Liver (tissue), 9 donors: Measurements from ENCODE around the gene TMEM176B. TPM values are rescaled to one million over a fixed set of nuclear protein-coding genes. Genes with fewer than 3 reads are reported as not detected.
A peak's percentile ranks its signal among the peaks of the same experiment; 100 is the strongest.
"Not testable (repeated sequence)": the region's sequence is repeated elsewhere in the genome, so short reads cannot be mapped to it uniquely, and the experiment has no call there.

Experiments
- DNase-seq: peaks from one replicate; pipeline ENCODE4 v3.0.0-alpha.2; 2017; ENCODE audit warnings: low spot score
- H3K27ac ChIP-seq, 2 donors: one replicate each; pipeline ENCODE4 v1.7.0; 2013; ENCODE audit warnings: inconsistent platforms in 2 of 2, low read length in 2 of 2, control low read depth in 1 of 2, low read depth in 1 of 2, mild to moderate bottlenecking in 1 of 2
- H3K27me3 ChIP-seq, 4 donors: one replicate each; pipeline versions ENCODE4 v1.6.1 to v1.7.0; 2013; ENCODE audit warnings: low read length in 3 of 4, inconsistent platforms in 1 of 4, mild to moderate bottlenecking in 1 of 4, moderate library complexity in 1 of 4; ENCODE audit not compliant: control insufficient read depth in 4 of 4, insufficient read depth in 4 of 4
- H3K36me3 ChIP-seq, 4 donors: one replicate each; pipeline versions ENCODE4 v1.6.1 to v1.7.0; 2013; ENCODE audit warnings: low read length in 3 of 4, mild to moderate bottlenecking in 3 of 4, low read depth in 1 of 4, moderate library complexity in 1 of 4; ENCODE audit not compliant: control insufficient read depth in 4 of 4, insufficient read depth in 3 of 4
- H3K4me1 ChIP-seq, 4 donors: one replicate each; pipeline versions ENCODE4 v1.6.1 to v1.7.0; 2013; ENCODE audit warnings: low read length in 3 of 4, mild to moderate bottlenecking in 3 of 4, moderate library complexity in 1 of 4; ENCODE audit not compliant: control insufficient read depth in 4 of 4, insufficient read depth in 4 of 4
- H3K4me3 ChIP-seq, 3 donors: one replicate each; pipeline versions ENCODE4 v1.6.1 to v1.7.0; 2013; ENCODE audit warnings: low read length in 3 of 3, control low read depth in 1 of 3, low read depth in 1 of 3, mild to moderate bottlenecking in 1 of 3
- H3K9ac ChIP-seq, 2 donors: one replicate each; pipeline ENCODE4 v1.7.0; 2013; ENCODE audit warnings: low read length in 2 of 2, mild to moderate bottlenecking in 2 of 2, moderate library complexity in 2 of 2, control low read depth in 1 of 2, low read depth in 1 of 2
- H3K9me3 ChIP-seq, 4 donors: one replicate each; pipeline versions ENCODE4 v1.6.1 to v1.7.0; 2013; ENCODE audit warnings: low read length in 3 of 4; ENCODE audit not compliant: control insufficient read depth in 4 of 4
- EGR1 ChIP-seq, 2 donors: IDR thresholded peaks; 2 replicates each; pipeline ENCODE4 v1.6.1; 2016 to 2018; ENCODE audit warnings: antibody characterized with exemption in 2 of 2, low read depth in 2 of 2
- FOXA1 ChIP-seq: IDR thresholded peaks from 2 replicates; pipeline ENCODE4 v1.6.1; 2016; ENCODE audit warnings: antibody characterized with exemption
- FOXA2 ChIP-seq: IDR thresholded peaks from 2 replicates; pipeline ENCODE4 v1.6.1; 2016; ENCODE audit warnings: antibody characterized with exemption
- GABPA ChIP-seq, 2 donors: IDR thresholded peaks in 1 of 2; conservative IDR thresholded peaks in 1 of 2; 2 replicates each; pipeline ENCODE4 v1.6.1; 2016; ENCODE audit warnings: antibody characterized with exemption in 2 of 2, mild to moderate bottlenecking in 1 of 2, moderate library complexity in 1 of 2
- HNF4A ChIP-seq, 2 donors: conservative IDR thresholded peaks; 2 replicates each; pipeline ENCODE4 v1.6.1; 2016; ENCODE audit warnings: antibody characterized with exemption in 2 of 2, mild to moderate bottlenecking in 2 of 2
- HNF4G ChIP-seq: IDR thresholded peaks from 2 replicates; pipeline ENCODE4 v1.6.1; 2016; ENCODE audit warnings: antibody characterized with exemption
- JUND ChIP-seq, 2 donors: IDR thresholded peaks; 2 replicates each; pipeline ENCODE4 v1.6.1; 2016; ENCODE audit warnings: antibody characterized with exemption in 2 of 2
- NR2F2 ChIP-seq: IDR thresholded peaks from 2 replicates; pipeline ENCODE4 v1.6.1; 2016; ENCODE audit warnings: antibody characterized with exemption
- RAD21 ChIP-seq, 2 donors: IDR thresholded peaks; 2 replicates each; pipeline ENCODE4 v1.6.1; 2016; ENCODE audit warnings: antibody characterized with exemption in 2 of 2, mild to moderate bottlenecking in 2 of 2
- RXRA ChIP-seq, 2 donors: IDR thresholded peaks; 2 replicates each; pipeline ENCODE4 v1.6.1; 2017 to 2018; ENCODE audit warnings: antibody characterized with exemption in 2 of 2, mild to moderate bottlenecking in 1 of 2
- SP1 ChIP-seq: IDR thresholded peaks from 2 replicates; pipeline ENCODE4 v1.6.1; 2018; ENCODE audit warnings: antibody characterized with exemption, mild to moderate bottlenecking
- TAF1 ChIP-seq: conservative IDR thresholded peaks from 2 replicates; pipeline ENCODE4 v1.6.1; 2016; ENCODE audit warnings: antibody characterized with exemption, mild to moderate bottlenecking
- YY1 ChIP-seq: IDR thresholded peaks from 2 replicates; pipeline ENCODE4 v1.6.1; 2016; ENCODE audit warnings: antibody characterized with exemption, mild to moderate bottlenecking
- WGBS: extraction: QIAGEN DNeasy Blood & Tissue Kit; methylation state at CpG from one replicate; pipeline ENCODE4 v1.1.7; 2013; 5-methylcytosine and 5-hydroxymethylcytosine counted together
- polyA plus RNA-seq, 2 donors: library from polyadenylated mRNA; stranded (reverse) in 1 of 2; unstranded in 1 of 2; fragments of 200-250 nt in 1 of 2; fragments of >200 nt in 1 of 2; fragmentation: Nextera tagmentation in 1 of 2; extraction: Ambion mirVana in 1 of 2; gene quantifications; one replicate each; pipeline versions ENCODE4 v1.2.1 to v1.2.3, GENCODE V29; 2013 to 2015
- total RNA-seq, 2 donors: library from RNA; depleted of rRNA; stranded (reverse); fragments of >200 nt; gene quantifications; one replicate each; pipeline ENCODE4 v1.2.3, GENCODE V29; 2014
- TF ChIP-seq, protein P1 (sequence below): IDR thresholded peaks from 2 replicates; pipeline ENCODE4 v1.6.1; 2016; ENCODE audit warnings: antibody characterized with exemption, mild to moderate bottlenecking
- TF ChIP-seq, protein P2 (sequence below): IDR thresholded peaks from 2 replicates; pipeline ENCODE4 v1.6.1; 2016; ENCODE audit warnings: antibody characterized with exemption
- TF ChIP-seq, protein P3 (sequence below): IDR thresholded peaks from 2 replicates; pipeline ENCODE4 v1.6.1; 2016; ENCODE audit warnings: antibody characterized with exemption
- TF ChIP-seq, protein P4 (sequence below): fragments of 150-350 bp; IDR thresholded peaks from 2 replicates; pipeline ENCODE4 v1.5.1; 2017; ENCODE audit warnings: improper control_type of control experiment, low read depth, low read length; ENCODE audit not compliant: missing input control
- TF ChIP-seq, protein P5 (sequence below): IDR thresholded peaks from 2 replicates; pipeline ENCODE4 v1.6.1; 2016; ENCODE audit warnings: antibody characterized with exemption
- donor health status: healthy.
- donor health status: healthy.
- donor health status: healthy.
- donor health status: healthy.
- donor health status: healthy.

TMEM176B gene
- total and polyA plus RNA-seq, 4 donors, result 382 to 1,317 (median 999) TPM

DNA sequence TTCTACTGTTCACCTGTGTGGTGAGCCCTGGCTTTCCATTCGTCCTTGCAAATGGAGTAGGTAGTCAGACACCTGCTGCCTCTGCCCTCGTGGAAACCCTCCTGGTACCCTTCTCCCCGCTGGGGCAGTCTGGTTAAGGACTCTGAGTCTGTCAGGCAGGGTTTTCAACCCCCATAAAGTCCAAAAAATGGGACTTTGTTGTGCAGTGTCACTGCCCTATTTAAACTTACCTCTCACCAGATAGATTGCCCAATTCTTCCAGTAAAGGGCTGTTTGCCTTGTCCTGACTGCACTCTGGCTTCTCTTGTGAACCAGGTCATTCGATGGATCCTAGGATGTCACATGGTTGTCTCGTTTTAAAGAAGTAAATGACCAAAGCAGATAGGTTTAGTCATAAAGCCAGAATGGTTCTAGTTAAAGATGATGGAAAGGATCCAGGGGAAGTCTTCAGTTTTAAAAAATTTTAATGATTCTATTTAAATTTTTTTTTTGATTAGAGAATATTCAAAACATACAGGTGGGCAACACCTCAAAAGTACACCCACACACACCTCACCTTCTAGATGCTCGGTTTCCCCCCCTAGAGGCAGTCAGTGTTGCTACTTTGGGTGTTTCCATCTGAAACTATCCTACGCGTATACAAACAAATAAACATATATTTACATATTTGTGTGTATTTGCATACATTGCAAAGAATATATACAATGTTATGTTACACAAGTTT lies 22.0 kb downstream of the TMEM176B start:
- peaks cover 9 to 39% (median 28%) of the 10 kb centered on the region in 4 donors for H3K4me1 ChIP-seq
- H3K36me3 ChIP-seq, result no peaks in the 10 kb centered on the region
- peaks cover 0 to 4% (median 0%) of the 10 kb centered on the region in 4 donors for H3K9me3 ChIP-seq
- TF ChIP-seq, protein P1, sequence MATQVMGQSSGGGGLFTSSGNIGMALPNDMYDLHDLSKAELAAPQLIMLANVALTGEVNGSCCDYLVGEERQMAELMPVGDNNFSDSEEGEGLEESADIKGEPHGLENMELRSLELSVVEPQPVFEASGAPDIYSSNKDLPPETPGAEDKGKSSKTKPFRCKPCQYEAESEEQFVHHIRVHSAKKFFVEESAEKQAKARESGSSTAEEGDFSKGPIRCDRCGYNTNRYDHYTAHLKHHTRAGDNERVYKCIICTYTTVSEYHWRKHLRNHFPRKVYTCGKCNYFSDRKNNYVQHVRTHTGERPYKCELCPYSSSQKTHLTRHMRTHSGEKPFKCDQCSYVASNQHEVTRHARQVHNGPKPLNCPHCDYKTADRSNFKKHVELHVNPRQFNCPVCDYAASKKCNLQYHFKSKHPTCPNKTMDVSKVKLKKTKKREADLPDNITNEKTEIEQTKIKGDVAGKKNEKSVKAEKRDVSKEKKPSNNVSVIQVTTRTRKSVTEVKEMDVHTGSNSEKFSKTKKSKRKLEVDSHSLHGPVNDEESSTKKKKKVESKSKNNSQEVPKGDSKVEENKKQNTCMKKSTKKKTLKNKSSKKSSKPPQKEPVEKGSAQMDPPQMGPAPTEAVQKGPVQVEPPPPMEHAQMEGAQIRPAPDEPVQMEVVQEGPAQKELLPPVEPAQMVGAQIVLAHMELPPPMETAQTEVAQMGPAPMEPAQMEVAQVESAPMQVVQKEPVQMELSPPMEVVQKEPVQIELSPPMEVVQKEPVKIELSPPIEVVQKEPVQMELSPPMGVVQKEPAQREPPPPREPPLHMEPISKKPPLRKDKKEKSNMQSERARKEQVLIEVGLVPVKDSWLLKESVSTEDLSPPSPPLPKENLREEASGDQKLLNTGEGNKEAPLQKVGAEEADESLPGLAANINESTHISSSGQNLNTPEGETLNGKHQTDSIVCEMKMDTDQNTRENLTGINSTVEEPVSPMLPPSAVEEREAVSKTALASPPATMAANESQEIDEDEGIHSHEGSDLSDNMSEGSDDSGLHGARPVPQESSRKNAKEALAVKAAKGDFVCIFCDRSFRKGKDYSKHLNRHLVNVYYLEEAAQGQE, result peak; percentile 79
- TF ChIP-seq, protein P2, sequence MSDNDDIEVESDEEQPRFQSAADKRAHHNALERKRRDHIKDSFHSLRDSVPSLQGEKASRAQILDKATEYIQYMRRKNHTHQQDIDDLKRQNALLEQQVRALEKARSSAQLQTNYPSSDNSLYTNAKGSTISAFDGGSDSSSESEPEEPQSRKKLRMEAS, result peak; percentile 88
- TF ChIP-seq RXRA (IDR thresholded peaks at IDR 0.05) (peak; percentile 99), TAF1 (no peak), YY1 (peak; percentile 92), FOXA2 (peak; percentile 87), HNF4G (peak; percentile 97), FOXA1 (peak; percentile 84), HNF4A (conservative IDR thresholded peaks at IDR 0.05) (peak; percentile 99), GABPA (IDR thresholded peaks at IDR 0.05 in 1 of 2, conservative IDR thresholded peaks at IDR 0.05 in 1 of 2) (peak in 1 of 2 donors; percentile 27), SP1 (peak; percentile 99), NR2F2 (peak; percentile 84), RAD21 (IDR thresholded peaks at IDR 0.05) (peak in 1 of 2 donors; percentile 65), EGR1 (IDR thresholded peaks at IDR 0.05; ENCODE audit: low read depth in 2 of 2) (peak in 1 of 2 donors; percentile 79), JUND (IDR thresholded peaks at IDR 0.05) (peak; percentile 84 to 95)
- TF ChIP-seq, protein P3, sequence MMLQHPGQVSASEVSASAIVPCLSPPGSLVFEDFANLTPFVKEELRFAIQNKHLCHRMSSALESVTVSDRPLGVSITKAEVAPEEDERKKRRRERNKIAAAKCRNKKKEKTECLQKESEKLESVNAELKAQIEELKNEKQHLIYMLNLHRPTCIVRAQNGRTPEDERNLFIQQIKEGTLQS, result peak; percentile 70
- TF ChIP-seq, protein P4, sequence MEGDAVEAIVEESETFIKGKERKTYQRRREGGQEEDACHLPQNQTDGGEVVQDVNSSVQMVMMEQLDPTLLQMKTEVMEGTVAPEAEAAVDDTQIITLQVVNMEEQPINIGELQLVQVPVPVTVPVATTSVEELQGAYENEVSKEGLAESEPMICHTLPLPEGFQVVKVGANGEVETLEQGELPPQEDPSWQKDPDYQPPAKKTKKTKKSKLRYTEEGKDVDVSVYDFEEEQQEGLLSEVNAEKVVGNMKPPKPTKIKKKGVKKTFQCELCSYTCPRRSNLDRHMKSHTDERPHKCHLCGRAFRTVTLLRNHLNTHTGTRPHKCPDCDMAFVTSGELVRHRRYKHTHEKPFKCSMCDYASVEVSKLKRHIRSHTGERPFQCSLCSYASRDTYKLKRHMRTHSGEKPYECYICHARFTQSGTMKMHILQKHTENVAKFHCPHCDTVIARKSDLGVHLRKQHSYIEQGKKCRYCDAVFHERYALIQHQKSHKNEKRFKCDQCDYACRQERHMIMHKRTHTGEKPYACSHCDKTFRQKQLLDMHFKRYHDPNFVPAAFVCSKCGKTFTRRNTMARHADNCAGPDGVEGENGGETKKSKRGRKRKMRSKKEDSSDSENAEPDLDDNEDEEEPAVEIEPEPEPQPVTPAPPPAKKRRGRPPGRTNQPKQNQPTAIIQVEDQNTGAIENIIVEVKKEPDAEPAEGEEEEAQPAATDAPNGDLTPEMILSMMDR, result no peak
- TF ChIP-seq, protein P5, sequence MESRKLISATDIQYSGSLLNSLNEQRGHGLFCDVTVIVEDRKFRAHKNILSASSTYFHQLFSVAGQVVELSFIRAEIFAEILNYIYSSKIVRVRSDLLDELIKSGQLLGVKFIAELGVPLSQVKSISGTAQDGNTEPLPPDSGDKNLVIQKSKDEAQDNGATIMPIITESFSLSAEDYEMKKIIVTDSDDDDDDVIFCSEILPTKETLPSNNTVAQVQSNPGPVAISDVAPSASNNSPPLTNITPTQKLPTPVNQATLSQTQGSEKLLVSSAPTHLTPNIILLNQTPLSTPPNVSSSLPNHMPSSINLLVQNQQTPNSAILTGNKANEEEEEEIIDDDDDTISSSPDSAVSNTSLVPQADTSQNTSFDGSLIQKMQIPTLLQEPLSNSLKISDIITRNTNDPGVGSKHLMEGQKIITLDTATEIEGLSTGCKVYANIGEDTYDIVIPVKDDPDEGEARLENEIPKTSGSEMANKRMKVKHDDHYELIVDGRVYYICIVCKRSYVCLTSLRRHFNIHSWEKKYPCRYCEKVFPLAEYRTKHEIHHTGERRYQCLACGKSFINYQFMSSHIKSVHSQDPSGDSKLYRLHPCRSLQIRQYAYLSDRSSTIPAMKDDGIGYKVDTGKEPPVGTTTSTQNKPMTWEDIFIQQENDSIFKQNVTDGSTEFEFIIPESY, result peak; percentile 87
- WGBS, result 25% methylated on average over 8 of the region's 8 CpGs
- DNase-seq, result no peak
- no peaks in the 10 kb centered on the region for H3K27me3 ChIP-seq
- peak overlapping the region; percentile 78 to 86 for H3K27ac ChIP-seq
- H3K4me3 ChIP-seq, result peak overlapping the region in 1 of 3 donors; percentile 14
- H3K9ac ChIP-seq, result peak overlapping the region in 1 of 2 donors; percentile 82

DNA sequence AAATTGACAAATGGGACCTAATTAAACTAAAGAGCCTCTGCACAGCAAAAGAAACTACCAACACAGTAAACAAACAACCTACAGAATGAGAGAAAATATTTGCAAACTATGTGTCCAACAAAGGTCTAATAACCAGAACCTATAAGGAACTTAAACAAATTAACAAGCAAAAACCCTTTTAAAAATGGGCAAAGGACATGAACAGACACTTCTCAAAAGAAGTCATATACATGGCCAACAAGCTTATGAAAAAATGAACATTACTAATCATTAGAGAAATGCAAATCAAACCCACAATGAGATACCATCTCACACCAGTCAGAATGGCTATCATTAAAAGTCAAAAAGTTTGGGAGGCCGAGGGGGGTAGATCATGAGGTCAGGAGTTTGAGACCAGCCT lies 26.0 kb downstream of the TMEM176B start:
- H3K36me3 ChIP-seq, H3K27ac ChIP-seq, H3K9ac ChIP-seq, DNase-seq, H3K4me3 ChIP-seq, H3K27me3 ChIP-seq, H3K9me3 ChIP-seq: not testable (repeated sequence)
- peaks cover 0 to 33% (median 21%) of the 10 kb centered on the region in 4 donors for H3K4me1 ChIP-seq
- WGBS, result 100% methylated on average over 1 of the region's 1 CpG
